Forelimb muscle (tissue), 1 donor: ENCODE results near the gene CERS5. TPM values are rescaled to one million over a fixed set of nuclear protein-coding genes. Genes with fewer than 3 reads are reported as not detected.
"Not testable (repeated sequence)": the region's sequence is repeated elsewhere in the genome, so short reads cannot be mapped to it uniquely, and the experiment has no call there.

Source experiments
- DNase-seq: peaks from one replicate; pipeline ENCODE4 v3.0.0-alpha.2; 2013; ENCODE audit warnings: low read depth
- polyA plus RNA-seq: library from polyadenylated mRNA; unstranded; fragments of 120-200 nt; gene quantifications from one replicate; pipeline ENCODE4 v1.2.1, GENCODE V29; 2013; ENCODE audit not compliant: insufficient read length

Gene CERS5
- polyA plus RNA-seq, 1 donor, result 48.7 TPM

- DNase-seq, result no peak
Measured at GRCh38 chr12:50103767-50104321, 63.3 kb downstream of the CERS5 start, which contains the start of gene GPD1. Gene GPD1, plus strand, starts transcription at chr12:50104008. Its CDS starts 43 bp downstream, at chr12:50104051.

DNA sequence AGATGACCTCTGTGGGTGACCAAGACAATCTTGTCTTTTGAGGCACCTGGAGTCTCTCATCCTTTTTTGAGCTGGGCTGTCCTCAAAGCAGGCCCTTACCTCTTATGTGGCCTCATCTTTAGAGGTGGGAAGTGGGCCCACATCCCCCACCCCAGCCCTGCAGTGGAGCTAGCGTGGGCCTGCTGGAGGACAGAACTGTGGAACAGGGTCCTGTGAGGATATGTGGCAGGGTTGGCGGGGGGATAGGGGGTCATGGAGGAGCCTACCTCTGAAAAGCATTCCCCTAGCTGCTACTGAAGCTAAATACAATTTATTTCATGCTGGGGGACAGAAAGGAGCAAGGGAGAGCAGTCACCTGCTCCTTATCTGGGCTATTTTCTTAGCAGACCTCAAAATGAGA lies 63.8 kb downstream of the CERS5 start:
- no peak for DNase-seq

- DNase-seq, result no peak
Measured at GRCh38 chr12:50102646-50103309, 64.4 kb downstream of the CERS5 start.

GRCh38 chr12:50102131-50102531 lies 65.0 kb downstream of the CERS5 start:
- no peak for DNase-seq

- DNase-seq, result no peak
Measured at GRCh38 chr12:50101663-50102062, 65.5 kb downstream of the CERS5 start.

- DNase-seq, result no peak
Measured at GRCh38 chr12:50100561-50100960, 66.6 kb downstream of the CERS5 start.

- DNase-seq, result no peak
Measured at GRCh38 chr12:50099302-50100008, 67.7 kb downstream of the CERS5 start.

DNA sequence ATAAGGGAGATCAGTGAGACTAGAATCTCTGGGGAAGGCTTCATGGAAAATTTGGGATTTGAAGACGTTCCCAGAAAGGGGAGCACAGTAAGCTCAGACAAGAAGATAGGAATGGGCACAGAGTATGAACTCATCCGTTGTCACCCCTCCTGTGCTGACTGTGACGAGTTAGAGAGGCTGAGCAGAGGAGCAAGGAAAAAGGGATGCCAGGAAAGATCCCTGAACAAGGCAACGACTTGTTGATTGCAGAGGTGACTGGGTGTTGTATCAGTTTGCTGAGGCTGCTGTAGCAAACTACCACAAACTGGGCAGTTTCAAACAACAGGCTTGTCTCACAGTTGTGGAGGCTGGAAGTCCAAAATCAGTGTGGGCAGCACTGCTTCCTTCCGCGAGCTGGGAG lies 69.2 kb downstream of the CERS5 start:
- no peak for DNase-seq

GRCh38 chr12:50090391-50090790 lies 76.8 kb downstream of the CERS5 start:
- DNase-seq, result no peak

DNA sequence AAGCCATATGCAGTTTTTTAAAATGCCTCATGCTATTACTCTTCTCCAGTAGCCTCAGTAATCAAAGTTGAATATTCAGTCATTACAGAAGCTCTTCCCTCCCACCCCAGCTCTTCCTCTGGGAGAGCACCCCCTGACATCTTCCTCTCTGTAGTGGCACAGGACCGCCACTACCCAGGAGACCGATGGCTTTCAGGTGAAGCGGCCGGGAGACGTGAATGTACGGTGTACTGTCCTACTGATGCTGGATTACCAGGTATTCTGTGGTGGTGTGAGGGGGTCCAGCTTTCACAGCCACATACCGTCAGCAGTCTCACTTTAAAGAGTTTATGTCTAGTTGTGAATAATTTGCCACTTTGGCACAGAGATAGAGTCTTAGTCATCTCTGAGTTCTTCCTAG lies 77.4 kb downstream of the CERS5 start:
- DNase-seq, result no peak

GRCh38 chr12:50088577-50089335 lies 78.4 kb downstream of the CERS5 start:
- DNase-seq, result no peak

DNA sequence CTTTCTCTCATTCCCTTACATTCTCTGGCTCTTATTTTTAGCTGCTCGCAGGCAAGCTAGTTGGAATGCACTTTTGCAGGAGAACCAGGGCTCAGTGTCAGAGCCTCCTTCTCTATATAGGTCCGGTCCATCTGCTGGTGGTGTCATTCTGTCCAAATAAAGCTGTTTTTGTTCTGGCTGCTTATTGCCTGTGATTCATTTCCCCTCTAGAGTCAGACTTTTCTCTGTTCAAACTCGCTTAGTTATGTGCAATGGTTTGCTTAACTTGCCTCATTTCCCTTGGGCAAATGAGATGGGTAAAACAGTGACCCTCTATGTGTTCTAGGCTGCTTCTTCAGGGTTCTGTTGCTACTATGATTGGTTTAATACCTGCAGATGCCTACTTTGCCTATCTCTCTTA lies 79.2 kb downstream of the CERS5 start:
- DNase-seq, result no peak

DNA sequence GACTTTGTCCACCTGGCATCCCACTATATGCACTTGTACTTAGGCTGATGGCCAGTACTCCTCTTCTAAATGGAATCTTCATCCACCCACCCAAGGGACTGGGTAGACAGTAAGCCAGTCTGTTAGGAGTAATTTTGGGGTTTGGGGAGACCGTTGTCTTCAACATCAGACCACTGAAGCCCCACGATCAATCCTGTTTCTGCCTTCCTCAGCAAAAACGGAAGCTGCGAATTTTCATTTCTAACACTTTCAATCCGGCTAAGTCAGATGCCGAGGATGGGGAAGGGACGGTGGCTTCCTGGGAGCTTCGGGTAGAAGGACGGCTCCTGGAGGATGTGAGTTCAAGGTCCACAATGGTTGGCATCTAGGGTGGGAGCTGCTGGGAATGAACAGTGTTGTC lies 80.0 kb downstream of the CERS5 start:
- no peak for DNase-seq

DNA sequence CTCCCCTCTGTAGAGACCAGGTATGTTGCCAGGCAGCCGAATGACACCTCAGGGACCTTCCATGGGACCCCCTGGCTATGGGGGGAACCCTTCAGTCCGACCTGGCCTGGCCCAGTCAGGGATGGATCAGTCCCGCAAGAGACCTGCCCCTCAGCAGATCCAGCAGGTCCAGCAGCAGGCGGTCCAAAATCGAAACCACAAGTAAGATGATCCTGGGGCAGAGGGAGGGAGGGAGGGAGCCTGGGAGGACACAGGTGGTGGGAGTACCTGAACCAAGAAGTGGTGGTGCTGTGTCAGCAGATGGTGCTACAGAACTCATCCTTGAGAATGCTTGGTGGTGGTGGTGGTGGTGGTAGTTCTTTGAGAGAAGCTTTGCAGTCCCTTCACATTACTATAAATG lies 81.0 kb downstream of the CERS5 start:
- no peak for DNase-seq

DNA sequence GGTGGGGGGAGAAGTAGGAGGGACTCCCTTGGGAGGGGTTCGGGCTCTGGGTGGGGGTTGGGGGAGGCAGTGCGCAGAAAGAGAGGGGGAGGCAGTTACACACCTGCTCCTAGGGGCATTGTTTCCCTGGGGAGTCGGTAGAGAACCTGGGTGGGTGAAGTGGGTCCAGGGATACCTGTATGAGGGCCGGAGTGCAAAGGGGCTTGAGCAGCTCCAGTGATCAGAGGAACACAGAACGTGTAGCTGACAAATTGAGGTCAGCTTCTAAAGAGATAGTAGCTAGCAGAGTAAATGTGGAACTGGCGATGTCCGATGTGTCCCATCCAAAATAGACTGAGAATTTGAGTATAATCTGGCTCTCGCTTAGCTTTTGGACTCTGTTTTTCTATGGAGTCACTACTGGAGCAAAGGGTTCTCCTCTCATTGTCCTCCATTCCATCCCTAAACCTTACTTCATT lies 81.5 kb downstream of the CERS5 start:
- DNase-seq, result no peak

DNA sequence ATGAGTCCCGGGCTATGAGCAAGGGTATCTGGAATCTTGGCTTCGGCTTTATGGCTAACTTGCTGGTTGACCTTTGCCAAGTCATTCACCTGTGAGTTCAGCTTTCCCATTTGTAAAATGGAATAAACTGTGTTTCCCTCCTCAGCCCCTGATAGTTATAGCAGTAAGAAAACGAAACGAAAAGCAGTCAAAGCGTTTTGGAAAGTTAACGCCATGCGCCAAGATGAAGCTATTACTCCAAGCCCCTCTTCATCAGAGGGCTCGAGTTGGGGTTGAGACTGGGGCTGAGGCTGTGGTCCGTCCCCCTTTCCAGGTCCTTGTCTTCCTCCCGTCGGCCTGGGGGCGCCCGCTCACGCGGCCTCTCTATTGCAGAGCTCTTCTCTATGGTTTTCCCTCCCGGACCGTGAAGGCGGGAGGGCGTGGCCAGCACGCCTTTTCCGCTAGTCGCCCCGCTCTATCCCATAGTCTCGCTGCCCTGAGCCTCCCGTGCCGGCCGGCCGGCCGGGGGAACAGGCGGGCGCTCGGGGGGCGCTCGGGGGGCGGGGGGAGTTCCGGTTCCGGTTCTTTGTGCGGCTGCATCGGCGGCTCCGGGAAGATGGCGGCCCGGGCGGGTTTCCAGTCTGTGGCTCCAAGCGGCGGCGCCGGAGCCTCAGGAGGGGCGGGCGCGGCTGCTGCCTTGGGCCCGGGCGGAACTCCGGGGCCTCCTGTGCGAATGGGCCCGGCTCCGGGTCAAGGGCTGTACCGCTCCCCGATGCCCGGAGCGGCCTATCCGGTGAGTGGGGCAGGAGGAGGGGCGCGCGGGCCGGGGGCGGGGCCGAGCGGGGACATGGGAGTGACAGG lies 82.2 kb downstream of the CERS5 start, which contains the start of gene SMARCD1:
Gene SMARCD1, plus strand, starts transcription at position 568 of the 840 bp plus-strand sequence. Its CDS starts 28 bp downstream, at position 596.
- DNase-seq, result peak; percentile 88

GRCh38 chr12:50084409-50084774 lies 82.8 kb downstream of the CERS5 start:
- DNase-seq, result not testable (repeated sequence)

DNA sequence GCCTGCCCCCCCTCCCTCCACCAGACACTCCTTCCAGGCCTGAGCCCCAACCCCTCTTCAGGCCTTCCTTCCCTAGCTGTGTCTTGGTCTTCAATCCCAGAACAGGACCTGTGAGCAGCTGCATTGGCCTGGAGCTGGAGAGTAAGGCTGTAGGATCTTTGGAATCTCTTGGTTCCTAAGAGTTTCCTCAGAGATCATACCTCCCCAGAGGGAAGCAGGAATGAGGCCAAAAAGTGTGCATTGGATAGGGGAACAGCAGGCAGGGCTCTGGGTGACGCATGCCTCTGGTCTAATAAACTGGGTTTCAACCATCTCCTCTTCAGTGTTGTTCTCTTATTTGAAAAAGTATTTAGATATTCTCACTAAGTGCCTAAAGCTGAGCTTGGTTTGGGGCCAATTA lies 83.9 kb downstream of the CERS5 start:
- no peak for DNase-seq

- no peak for DNase-seq
Measured at GRCh38 chr12:50082644-50083043, 84.5 kb downstream of the CERS5 start.

GRCh38 chr12:50081096-50081808 lies 85.9 kb downstream of the CERS5 start:
- DNase-seq, result no peak

- no peak for DNase-seq
Measured at GRCh38 chr12:50079771-50080170, 87.4 kb downstream of the CERS5 start.
